Fibroblast of peridontal ligament (primary cell): ENCODE data around the gene DAZAP1.
"Not testable (repeated sequence)": the region's sequence is repeated elsewhere in the genome, so short reads cannot be mapped to it uniquely, and the experiment has no call there.

Experiments
- DNase-seq: peaks from one replicate; pipeline ENCODE4 v3.0.0-alpha.2; 2010; ENCODE audit errors: extremely low read depth

DAZAP1 gene

DNA sequence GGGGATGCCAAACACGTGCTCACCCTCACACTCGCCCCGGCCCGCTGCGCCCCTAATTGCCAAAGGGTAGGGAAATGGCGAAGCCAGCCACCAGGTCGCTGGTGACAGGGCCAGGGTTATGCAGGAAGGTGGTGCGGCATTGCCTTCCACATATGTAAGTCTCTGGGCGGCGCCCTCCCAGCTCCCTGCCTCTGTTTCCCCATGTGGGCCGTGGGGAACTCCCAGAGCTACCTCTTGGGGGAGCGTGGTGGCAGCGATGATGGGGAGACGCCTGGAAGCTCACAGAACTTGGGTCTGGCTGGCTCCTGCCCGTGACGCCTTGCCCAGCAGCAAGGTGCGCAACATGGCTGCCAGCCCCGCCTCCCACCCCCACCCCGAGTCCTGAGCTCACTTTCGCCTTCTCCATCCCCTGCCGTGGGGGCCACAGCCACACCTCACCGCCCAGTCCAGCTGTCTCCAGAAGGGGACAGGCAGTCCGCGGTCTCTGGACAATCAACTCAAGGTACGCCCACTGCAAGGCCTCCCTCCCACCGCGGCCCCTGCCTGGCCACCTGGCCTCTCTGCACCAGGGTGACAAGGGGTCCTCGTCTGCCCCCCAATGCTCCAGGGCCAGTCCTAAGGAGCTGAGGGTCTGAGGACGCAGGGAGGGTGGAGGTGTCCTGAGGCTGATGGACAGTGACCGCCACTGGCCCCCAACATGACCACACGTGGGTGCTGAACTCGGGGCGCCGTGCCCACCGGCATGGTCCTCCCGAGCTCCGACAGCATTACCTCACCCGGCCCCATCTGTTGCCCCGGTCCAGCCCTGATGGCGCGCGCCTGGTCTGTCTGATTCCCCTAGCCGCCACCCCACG, 65.1 kb downstream of the DAZAP1 start:
- no peak for DNase-seq

DNA sequence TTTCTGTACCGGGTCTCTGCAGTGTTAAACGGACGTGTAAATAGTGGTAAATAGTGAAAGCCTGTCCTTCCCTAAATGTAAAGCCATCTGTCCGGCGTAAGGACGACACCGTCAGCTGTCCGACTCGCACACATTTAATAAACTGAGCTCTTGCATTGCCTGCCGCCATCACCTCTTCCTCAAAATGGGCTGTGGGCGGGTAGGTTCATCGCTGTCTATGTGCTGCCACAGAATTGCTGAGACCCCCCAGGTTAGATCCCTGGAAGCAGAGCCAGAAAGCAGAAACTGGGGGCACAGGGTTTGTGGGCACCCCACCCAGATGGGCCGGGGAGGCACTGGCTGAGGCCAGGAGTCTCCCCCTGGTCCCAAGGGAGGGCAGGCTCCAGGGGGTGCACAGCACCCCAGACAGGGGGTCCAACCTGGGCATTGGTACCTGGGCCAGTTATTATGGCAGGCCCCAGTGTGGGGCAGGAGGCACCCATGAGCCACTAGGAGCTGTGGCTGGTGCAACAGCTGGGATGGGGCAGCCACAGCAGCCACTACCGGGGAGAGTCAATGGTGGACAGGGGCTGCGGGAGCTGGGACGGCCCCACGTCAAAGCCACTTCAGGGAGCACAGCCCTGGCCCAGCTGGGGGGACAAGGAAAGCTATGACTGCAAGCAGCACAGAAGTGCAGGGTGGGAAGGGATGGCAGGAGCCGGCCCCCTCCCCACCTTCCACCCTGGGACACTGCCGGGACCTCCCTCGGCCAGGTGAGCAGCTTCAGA, 65.9 kb downstream of the DAZAP1 start:
- no peak for DNase-seq

DNA sequence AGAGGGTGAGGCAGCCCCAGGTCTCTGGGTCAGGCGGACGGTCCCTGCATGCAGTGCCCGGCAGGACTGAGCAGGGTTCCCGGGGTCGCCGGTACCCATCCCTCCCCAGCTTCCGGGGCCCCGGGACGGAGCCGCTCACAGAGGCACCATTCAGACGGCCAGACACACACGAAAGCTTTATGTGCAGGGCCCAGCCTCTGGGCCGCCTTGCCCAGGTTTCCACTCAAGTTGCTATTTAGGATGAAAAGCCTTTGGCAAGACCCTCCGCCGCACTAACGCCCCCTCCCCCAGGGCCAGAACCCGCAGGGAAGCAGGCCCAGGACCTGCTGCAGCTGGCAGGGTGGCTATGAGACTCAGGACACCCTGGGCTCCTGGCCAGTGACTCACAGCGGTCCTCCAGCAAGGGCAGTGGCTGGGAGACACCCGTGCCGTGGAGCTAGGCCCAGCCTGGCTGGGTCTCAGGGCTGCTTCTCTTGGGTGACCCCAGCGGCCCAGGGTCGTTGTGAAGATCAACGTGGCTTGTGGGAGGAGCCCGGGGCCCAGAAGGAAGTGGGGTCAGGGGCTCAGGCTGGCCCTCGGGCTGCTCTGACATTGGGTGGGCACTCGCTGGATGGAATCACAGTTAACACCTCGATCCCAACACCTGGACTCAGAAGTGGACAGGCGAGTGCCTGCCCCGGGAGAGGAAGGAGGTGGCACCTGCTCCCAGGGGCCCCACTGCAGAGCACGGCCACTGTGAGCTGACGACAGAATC, 66.8 kb downstream of the DAZAP1 start:
- no peak for DNase-seq

- no peak for DNase-seq
Measured at GRCh38 chr19:1474765-1475351, 67.5 kb downstream of the DAZAP1 start.

DNA sequence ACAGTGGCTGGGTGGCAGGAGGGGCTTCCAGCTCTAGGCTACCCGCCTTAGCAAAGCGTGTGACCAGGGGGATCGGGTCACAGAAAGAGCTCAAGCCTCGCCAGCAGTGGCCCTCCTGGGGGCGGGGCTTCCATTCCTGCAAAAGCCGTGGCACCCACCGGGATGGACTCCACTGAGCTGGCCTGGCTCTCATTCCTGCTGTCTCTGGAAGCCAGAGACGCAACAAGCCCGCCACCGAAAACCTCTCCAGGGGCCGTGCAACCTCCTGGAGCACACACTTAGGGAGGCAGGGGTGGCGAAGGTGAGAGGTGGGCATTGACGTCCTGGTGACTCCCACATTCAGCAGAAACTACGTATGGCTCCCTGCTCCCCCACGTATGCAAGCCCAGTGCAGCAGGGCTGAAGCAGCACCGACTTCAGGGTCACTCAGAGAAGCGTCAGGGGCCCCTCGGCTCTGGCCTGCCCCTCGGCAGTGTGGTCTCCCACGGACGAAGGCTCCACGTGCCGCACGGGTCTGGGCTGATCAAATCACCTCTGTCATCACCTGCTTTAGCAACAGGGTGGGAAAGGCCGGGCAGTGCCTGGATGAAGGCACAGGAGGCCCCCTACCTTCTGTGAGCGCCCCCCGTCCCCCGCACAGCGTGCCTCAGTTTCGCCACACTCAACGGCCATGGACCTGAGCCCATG, 68.5 kb downstream of the DAZAP1 start:
- no peak for DNase-seq

DNA sequence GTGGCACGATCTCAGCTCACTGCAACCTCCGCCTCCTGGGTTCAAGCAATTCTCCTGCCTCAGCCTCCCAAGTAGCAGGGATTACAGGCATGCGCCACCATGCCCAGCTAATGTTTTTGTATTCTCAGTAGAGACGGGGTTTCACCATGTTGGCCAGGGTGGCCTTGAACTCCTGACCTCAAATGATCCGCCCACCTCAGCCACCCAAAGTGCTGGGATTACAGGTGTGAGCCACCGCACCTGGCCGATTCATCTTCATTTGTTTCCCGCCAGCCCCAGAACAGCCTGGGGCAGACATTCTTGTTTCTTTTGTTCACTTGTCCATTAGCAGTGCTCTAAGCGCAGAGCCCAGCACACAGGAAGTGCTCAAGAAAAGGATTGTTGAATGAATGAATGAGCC, 69.7 kb downstream of the DAZAP1 start:
- DNase-seq, result not testable (repeated sequence)

GRCh38 chr19:1478934-1479707, 71.7 kb downstream of the DAZAP1 start, which contains the start of gene C19orf25:
C19orf25 (minus strand) TSS chr19:1479215; CDS start chr19:1478903, 312 bp downstream.
- DNase-seq, result peak; percentile 88

DNA sequence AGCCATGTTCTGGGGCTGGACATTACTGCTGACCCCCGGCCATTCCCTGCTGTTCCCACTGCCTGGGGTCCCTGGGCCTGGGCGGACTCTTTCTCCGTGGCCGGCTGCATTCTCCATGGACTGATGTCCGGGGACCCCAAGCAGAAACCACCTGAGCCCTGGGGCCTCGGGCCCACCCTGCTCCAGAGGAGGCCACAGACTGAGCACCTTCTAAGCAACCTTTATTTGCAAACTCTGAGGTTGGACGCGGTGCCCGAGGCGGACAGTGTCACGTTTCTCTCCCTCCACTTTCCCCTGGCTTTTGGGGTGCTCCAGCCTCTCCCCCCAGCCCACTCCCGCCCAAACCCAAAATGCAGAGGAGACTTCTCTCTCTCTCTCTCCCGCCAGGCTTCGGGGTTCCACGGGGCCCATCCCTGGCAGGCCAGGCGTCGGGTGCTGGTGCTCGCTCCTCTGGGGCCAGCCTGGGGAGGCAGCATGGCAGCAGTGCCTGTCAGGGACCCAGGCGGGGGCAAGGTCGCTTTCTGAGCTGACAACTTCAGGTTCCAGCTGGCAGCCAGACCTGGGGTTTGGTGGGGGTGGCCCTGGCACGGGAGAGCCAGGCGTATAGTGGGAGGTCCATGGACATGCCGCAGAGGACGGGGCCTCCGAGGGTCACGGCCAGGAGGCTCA, 74.0 kb downstream of the DAZAP1 start:
- DNase-seq, result no peak

GRCh38 chr19:1481893-1482360, 74.5 kb downstream of the DAZAP1 start:
- no peak for DNase-seq

GRCh38 chr19:1482361-1483130, 75.2 kb downstream of the DAZAP1 start:
- DNase-seq, result no peak

- DNase-seq, result no peak
Measured at GRCh38 chr19:1483131-1483978, 76.0 kb downstream of the DAZAP1 start.

GRCh38 chr19:1483979-1484428, 76.6 kb downstream of the DAZAP1 start:
- DNase-seq, result no peak
